ENCODE measurements around the gene PCP4. TPM values are rescaled to one million over a fixed set of nuclear protein-coding genes. Genes with fewer than 3 reads are reported as not detected.

The PCP4 gene
- total RNA-seq, 1 experiment from 2014 or later, result not detected

GRCh38 chr21:39908265-39908923 lies 41.2 kb downstream of the PCP4 start:
- in situ Hi-C loops (cut with HindIII; ENCODE audit: low pct_unique_long_range_greater_than_20kb, low sequenced_read_pairs), result no loop called here
- DNase-seq (ENCODE audit: low read depth), result no peak

- in situ Hi-C loops (cut with HindIII; ENCODE audit: low pct_unique_long_range_greater_than_20kb, low sequenced_read_pairs), result no loop called here
- no peak for DNase-seq (ENCODE audit: low read depth)
Observed at GRCh38 chr21:39911286-39912199, 44.3 kb downstream of the PCP4 start.

- no peak for DNase-seq (ENCODE audit: low read depth)
- in situ Hi-C loops (cut with HindIII; ENCODE audit: low pct_unique_long_range_greater_than_20kb, low sequenced_read_pairs), result no loop called here
Observed at GRCh38 chr21:39913706-39914305, 46.6 kb downstream of the PCP4 start.

- DNase-seq (ENCODE audit: low read depth), result no peak
- in situ Hi-C loops (cut with HindIII; ENCODE audit: low pct_unique_long_range_greater_than_20kb, low sequenced_read_pairs), result no loop called here
Observed at GRCh38 chr21:39915881-39916280, 48.6 kb downstream of the PCP4 start.

GRCh38 chr21:39918558-39918957 lies 51.3 kb downstream of the PCP4 start:
- DNase-seq (ENCODE audit: low read depth), result no peak
- in situ Hi-C loops (cut with HindIII; ENCODE audit: low pct_unique_long_range_greater_than_20kb, low sequenced_read_pairs), result no loop called here

- DNase-seq (ENCODE audit: low read depth), result no peak
- in situ Hi-C loops (cut with HindIII; ENCODE audit: low pct_unique_long_range_greater_than_20kb, low sequenced_read_pairs), result no loop called here
Observed at GRCh38 chr21:39923476-39923875, 56.2 kb downstream of the PCP4 start.

GRCh38 chr21:39924577-39925308 lies 57.5 kb downstream of the PCP4 start:
- DNase-seq (ENCODE audit: low read depth), result no peak

GRCh38 chr21:39927304-39927886 lies 60.2 kb downstream of the PCP4 start:
- in situ Hi-C loops (cut with HindIII; ENCODE audit: low pct_unique_long_range_greater_than_20kb, low sequenced_read_pairs), result no loop called here

More at GRCh38 chr21:39924577-39925308, 57.5 kb downstream of the PCP4 start:
- in situ Hi-C loops (cut with HindIII; ENCODE audit: low pct_unique_long_range_greater_than_20kb, low sequenced_read_pairs), result no loop called here

GRCh38 chr21:39932335-39932734 lies 65.1 kb downstream of the PCP4 start:
- DNase-seq (ENCODE audit: low read depth), result no peak
- in situ Hi-C loops (cut with HindIII; ENCODE audit: low pct_unique_long_range_greater_than_20kb, low sequenced_read_pairs), result no loop called here

More at GRCh38 chr21:39927304-39927886, 60.2 kb downstream of the PCP4 start:
- no peak for DNase-seq (ENCODE audit: low read depth)

- in situ Hi-C loops (cut with HindIII; ENCODE audit: low pct_unique_long_range_greater_than_20kb, low sequenced_read_pairs), result no loop called here
- no peak for DNase-seq (ENCODE audit: low read depth)
Observed at GRCh38 chr21:39934895-39935294, 67.7 kb downstream of the PCP4 start.

- no peak for DNase-seq (ENCODE audit: low read depth)
- in situ Hi-C loops (cut with HindIII; ENCODE audit: low pct_unique_long_range_greater_than_20kb, low sequenced_read_pairs), result no loop called here
Observed at GRCh38 chr21:39935716-39936115, 68.5 kb downstream of the PCP4 start.

GRCh38 chr21:39938086-39938625 lies 70.9 kb downstream of the PCP4 start:
- in situ Hi-C loops (cut with HindIII; ENCODE audit: low pct_unique_long_range_greater_than_20kb, low sequenced_read_pairs), result no loop called here

GRCh38 chr21:39946199-39946598 lies 79.0 kb downstream of the PCP4 start:
- DNase-seq (ENCODE audit: low read depth), result no peak
- in situ Hi-C loops (cut with HindIII; ENCODE audit: low pct_unique_long_range_greater_than_20kb, low sequenced_read_pairs), result no loop called here

More at GRCh38 chr21:39938086-39938625, 70.9 kb downstream of the PCP4 start:
- DNase-seq (ENCODE audit: low read depth), result no peak

GRCh38 chr21:39947031-39947430 lies 79.8 kb downstream of the PCP4 start:
- in situ Hi-C loops (cut with HindIII; ENCODE audit: low pct_unique_long_range_greater_than_20kb, low sequenced_read_pairs), result no loop called here
- no peak for DNase-seq (ENCODE audit: low read depth)

GRCh38 chr21:39951183-39952101 lies 84.2 kb downstream of the PCP4 start:
- in situ Hi-C loops (cut with HindIII; ENCODE audit: low pct_unique_long_range_greater_than_20kb, low sequenced_read_pairs), result no loop called here
- no peak for DNase-seq (ENCODE audit: low read depth)

- in situ Hi-C loops (cut with HindIII; ENCODE audit: low pct_unique_long_range_greater_than_20kb, low sequenced_read_pairs), result no loop called here
- no peak for DNase-seq (ENCODE audit: low read depth)
Observed at GRCh38 chr21:39952265-39952664, 85.0 kb downstream of the PCP4 start.

- in situ Hi-C loops (cut with HindIII; ENCODE audit: low pct_unique_long_range_greater_than_20kb, low sequenced_read_pairs), result no loop called here
- DNase-seq (ENCODE audit: low read depth), result no peak
Observed at GRCh38 chr21:39954570-39954969, 87.3 kb downstream of the PCP4 start.

All from Caki2 (cell line).